Muscle of back (tissue), 11 donors: ENCODE results near the gene THG1L. TPM values are rescaled to one million over a fixed set of nuclear protein-coding genes. Genes with fewer than 3 reads are reported as not detected.
"Not testable (repeated sequence)": the region's sequence is repeated elsewhere in the genome, so short reads cannot be mapped to it uniquely, and the experiment has no call there.

ENCODE experiments used
- DNase-seq, 3 donors: peaks; one replicate each; pipeline versions ENCODE4 v3.0.0 to v3.0.0-alpha.2; 2013
- polyA plus RNA-seq, 10 donors: library from polyadenylated mRNA; unstranded; fragments of 120-200 nt; gene quantifications; one replicate each; pipeline ENCODE4 v1.2.1, GENCODE V29; 2013; ENCODE audit not compliant: insufficient read length in 10 of 10

THG1L gene
- polyA plus RNA-seq, 10 donors: 20.1 to 29.1 (median 24.2) TPM

GRCh38 chr5:157721159-157721558, 10.1 kb upstream of the THG1L start:
- no peak for DNase-seq

GRCh38 chr5:157722895-157723294, 8.3 kb upstream of the THG1L start:
- not testable (repeated sequence) for DNase-seq

- DNase-seq: not testable (repeated sequence)
These were observed 4.6 kb upstream of the THG1L start for GRCh38 chr5:157726607-157727006.

- DNase-seq: not testable (repeated sequence)
These were observed 3.4 kb upstream of the THG1L start for GRCh38 chr5:157727858-157728257.

- no peak for DNase-seq
These were observed 1.4 kb upstream of the THG1L start for GRCh38 chr5:157729858-157730257.

- DNase-seq: no peak
These were observed 334 bp upstream of the THG1L start for GRCh38 chr5:157730900-157731271.

GRCh38 chr5:157732130-157732514, 902 bp downstream of the THG1L start:
- no peak for DNase-seq

- no peak for DNase-seq
These were observed 1.5 kb downstream of the THG1L start for GRCh38 chr5:157732596-157733262.

GRCh38 chr5:157734436-157734835, 3.2 kb downstream of the THG1L start:
- DNase-seq: no peak

GRCh38 chr5:157735991-157736390, 4.8 kb downstream of the THG1L start:
- no peak for DNase-seq

GRCh38 chr5:157739388-157740228, 8.4 kb downstream of the THG1L start:
- DNase-seq: no peak

- no peak for DNase-seq
These were observed 9.0 kb downstream of the THG1L start for GRCh38 chr5:157740229-157740610.

GRCh38 chr5:157741131-157741530, 9.9 kb downstream of the THG1L start:
- DNase-seq: no peak

- peak; percentile 86 to 97 (median 95) for DNase-seq
These were observed 12.2 kb downstream of the THG1L start, which contains the start of gene LSM11 for GRCh38 chr5:157743163-157744050. TSS of gene LSM11 (plus strand) at chr5:157743712. CDS start at chr5:157743751, 39 bp downstream.

- peak in 1 of 3 donors; percentile 53 for DNase-seq
These were observed 13.1 kb downstream of the THG1L start for GRCh38 chr5:157744051-157745011.

GRCh38 chr5:157745041-157745456, 13.8 kb downstream of the THG1L start:
- no peak for DNase-seq

- no peak for DNase-seq
These were observed 16.0 kb downstream of the THG1L start for GRCh38 chr5:157747173-157747740.

- peak in 1 of 3 donors; percentile 21 for DNase-seq
These were observed 16.8 kb downstream of the THG1L start for GRCh38 chr5:157747766-157748700.

- peak in 1 of 3 donors; percentile 69 for DNase-seq
These were observed 17.7 kb downstream of the THG1L start for GRCh38 chr5:157748760-157749461.
